Esophagus muscularis mucosa (tissue), 4 donors: ENCODE measurements around the gene ASB16. TPM values are rescaled to one million over a fixed set of nuclear protein-coding genes. Genes with fewer than 3 reads are reported as not detected.

Source experiments
- DNase-seq: peaks from one replicate; pipeline ENCODE4 v3.0.0-alpha.2; 2017; ENCODE audit errors: extremely low spot score
- H3K27ac ChIP-seq, 4 donors: fragments of 200-600 bp; sonication (generic); replicated peaks in 1 of 4; 1 replicate in 3 of 4; 2 replicates in 1 of 4; pipeline ENCODE4 v1.5.1; 2016 to 2019; ENCODE audit warnings: mild to moderate bottlenecking in 1 of 4
- H3K27me3 ChIP-seq, 4 donors: fragments of 200-600 bp; sonication (generic); one replicate each; pipeline versions ENCODE4 v1.5.1 to v1.6.0; 2016 to 2019
- H3K36me3 ChIP-seq, 4 donors: fragments of 200-600 bp; sonication (generic); one replicate each; pipeline ENCODE4 v1.5.1; 2016 to 2019
- H3K4me1 ChIP-seq, 4 donors: fragments of 200-600 bp; sonication (generic); one replicate each; pipeline ENCODE4 v1.5.1; 2016 to 2019
- H3K4me3 ChIP-seq, 4 donors: fragments of 200-600 bp; sonication (generic); 1 replicate in 2 of 4; 2 replicates in 2 of 4; pipeline ENCODE4 v1.5.1; 2016 to 2019; ENCODE audit warnings: mild to moderate bottlenecking in 4 of 4, moderate library complexity in 1 of 4
- H3K9me3 ChIP-seq, 4 donors: fragments of 200-600 bp; sonication (generic); 1 replicate in 3 of 4; 2 replicates in 1 of 4; pipeline ENCODE4 v1.5.1; 2016 to 2019
- CTCF ChIP-seq, 3 experiments: fragments of 200-600 bp in 2 of 3; fragments of 450-650 bp in 1 of 3; sonication (generic) in 2 of 3; IDR thresholded peaks; one replicate each; pipeline ENCODE4 v1.5.1; 2017 to 2019; ENCODE audit warnings: antibody characterized with exemption in 3 of 3, mild to moderate bottlenecking in 2 of 3, moderate library complexity in 1 of 3
- EP300 ChIP-seq: sonication (generic); formaldehyde crosslinking; IDR thresholded peaks from one replicate; pipeline ENCODE4 v1.6.1; 2017; ENCODE audit warnings: antibody characterized with exemption
- POLR2A ChIP-seq: fragments of 450-650 bp; IDR thresholded peaks from one replicate; pipeline ENCODE4 v1.6.1; 2017; ENCODE audit warnings: antibody characterized with exemption, moderate library complexity, mild to moderate bottlenecking, low read depth
- POLR2AphosphoS5 ChIP-seq, 2 donors: sonication (generic); formaldehyde crosslinking; IDR thresholded peaks; one replicate each; pipeline ENCODE4 v1.6.1; 2017; ENCODE audit warnings: antibody characterized with exemption in 2 of 2
- WGBS: methylation state at CpG from one replicate; pipeline ENCODE4 v1.1.5; 2018; 5-methylcytosine and 5-hydroxymethylcytosine counted together
- intact Hi-C: fragments of 100-400 bp; cut with DNase I; formaldehyde crosslinking; loops from one replicate; pipeline ENCODE4 v1.15.1; 2023
- total RNA-seq, 4 donors: library from RNA; depleted of rRNA; stranded (reverse); fragments of >200 nt; gene quantifications; one replicate each; pipeline versions ENCODE4 v1.1.0 to v1.2.1, GENCODE V29; 2016

Gene ASB16
- total RNA-seq, 4 donors from 2014 or later: 3.3 to 10.8 (median 6.0) TPM

- no peak for DNase-seq
- Histone ChIP-seq H3K27ac (no peak overlapping the region), H3K4me3 (no peak overlapping the region), H3K36me3 (no peaks in the 10 kb centered on the region), H3K4me1 (peaks cover 0 to under 1% (median under 1%) of the 10 kb centered on the region in 4 donors), H3K27me3 (peaks cover 0 to 4% (median 0%) of the 10 kb centered on the region in 4 donors), H3K9me3 (no peaks in the 10 kb centered on the region)
- TF ChIP-seq EP300: no peak
- TF ChIP-seq POLR2A: no peak
- no peak for TF ChIP-seq POLR2AphosphoS5 (IDR thresholded peaks at IDR 0.05)
- TF ChIP-seq CTCF (IDR thresholded peaks at IDR 0.05): no peak
- intact Hi-C loops: no loop called here
Observed at GRCh38 chr17:44132275-44132821, 38.2 kb upstream of the ASB16 start.

DNA sequence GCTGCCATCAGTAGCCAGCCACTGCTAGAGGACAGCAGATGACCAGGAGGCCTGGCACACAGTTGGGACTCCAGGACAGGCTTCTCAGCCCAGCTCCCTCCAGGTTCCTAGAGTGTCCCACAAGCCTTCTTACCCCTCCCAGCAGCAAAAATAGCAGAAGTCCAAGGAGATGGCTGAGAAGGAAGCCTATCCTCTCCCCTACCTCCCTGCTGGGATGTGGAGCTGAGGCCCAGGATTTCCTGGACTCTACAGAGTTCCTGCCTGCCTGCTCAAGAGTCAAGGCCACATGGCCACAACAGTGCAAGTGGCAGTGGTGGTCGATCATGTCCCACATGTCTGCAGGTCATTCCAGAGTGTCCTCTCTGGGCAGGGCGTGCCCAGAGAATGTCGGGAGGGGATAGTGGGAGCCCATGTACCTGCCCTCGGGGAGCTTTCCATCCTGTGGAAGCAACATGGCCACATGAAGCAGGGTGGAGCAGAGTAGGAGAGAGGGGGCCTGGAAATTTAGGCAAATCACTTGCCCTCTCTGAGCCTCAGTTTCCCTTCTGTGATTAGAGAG, 36.5 kb upstream of the ASB16 start:
- H3K9me3 ChIP-seq: no peaks in the 10 kb centered on the region
- DNase-seq: no peak

DNA sequence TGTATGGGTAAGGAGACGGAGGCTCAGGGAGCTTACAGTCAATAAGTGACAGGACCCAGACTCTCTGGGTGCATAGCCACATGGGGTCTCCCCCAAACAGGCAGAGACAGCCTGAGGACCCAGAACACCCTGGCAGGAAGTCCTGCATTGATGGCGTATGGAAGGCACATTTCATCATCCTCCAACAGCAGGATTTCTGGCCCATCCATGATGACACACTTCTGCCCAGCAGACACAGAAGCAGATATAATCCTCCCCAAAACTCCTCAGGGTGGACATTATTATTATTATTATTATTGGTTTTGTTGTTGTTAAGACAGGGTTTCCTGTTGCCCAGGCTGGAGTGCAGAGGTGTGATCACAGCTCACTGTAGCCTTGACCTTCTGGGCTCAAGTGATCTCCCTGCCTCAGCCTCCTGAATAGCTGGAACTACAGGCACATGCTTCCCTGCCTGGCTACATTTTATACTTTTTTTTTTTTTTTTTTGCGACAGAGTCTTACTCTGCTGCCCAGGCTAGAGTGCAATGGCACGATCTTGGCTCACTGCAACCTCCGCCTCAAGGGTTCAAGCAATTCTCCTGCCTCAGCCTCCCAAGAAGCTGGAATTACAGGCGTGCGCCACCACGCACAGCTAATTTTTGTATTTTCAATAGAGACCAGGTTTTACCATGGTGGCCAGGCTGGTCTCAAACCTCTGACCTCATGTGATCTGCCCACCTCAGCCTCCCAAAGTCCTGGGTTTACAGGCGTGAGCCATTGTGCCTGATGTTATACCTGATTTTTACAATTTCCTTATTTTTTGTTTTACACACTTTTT, 35.5 kb upstream of the ASB16 start:
- H3K27me3 ChIP-seq: peaks cover 0 to 16% (median 0%) of the 10 kb centered on the region in 4 donors

More for the DNA sequence above, 36.5 kb upstream of the ASB16 start:
- intact Hi-C loops: no loop called here
- Histone ChIP-seq H3K27ac (no peak overlapping the region), H3K4me3 (no peak overlapping the region), H3K27me3 (peaks cover 0 to 8% (median 0%) of the 10 kb centered on the region in 4 donors), H3K4me1 (peaks cover 5 to 16% (median 14%) of the 10 kb centered on the region in 4 donors), H3K36me3 (no peaks in the 10 kb centered on the region)
- WGBS: 72% methylated on average over 3 of the region's 4 CpGs
- TF ChIP-seq POLR2AphosphoS5 (IDR thresholded peaks at IDR 0.05) (no peak), CTCF (IDR thresholded peaks at IDR 0.05) (no peak), POLR2A (no peak), EP300 (no peak)

More for the DNA sequence above, 35.5 kb upstream of the ASB16 start:
- intact Hi-C loops: no loop called here
- Histone ChIP-seq H3K4me3 (no peak overlapping the region), H3K27ac (no peak overlapping the region), H3K4me1 (peaks cover 5 to 16% (median 14%) of the 10 kb centered on the region in 4 donors), H3K36me3 (no peaks in the 10 kb centered on the region), H3K9me3 (no peaks in the 10 kb centered on the region)
- no peak for DNase-seq
- TF ChIP-seq POLR2AphosphoS5 (IDR thresholded peaks at IDR 0.05) (no peak), CTCF (IDR thresholded peaks at IDR 0.05) (no peak), POLR2A (no peak), EP300 (no peak)
- 91% methylated on average over 9 of the region's 9 CpGs for WGBS
